Colonic mucosa (tissue), 4 donors: ENCODE measurements around the gene NXPE3. TPM values are rescaled to one million over a fixed set of nuclear protein-coding genes. Genes with fewer than 3 reads are reported as not detected.

Source experiments
- DNase-seq: peaks from one replicate; pipeline ENCODE4 v3.0.0-alpha.2; 2020
- H3K27ac ChIP-seq: fragments of 200-600 bp; one replicate; pipeline ENCODE4 v1.8.0; 2021
- H3K27me3 ChIP-seq: fragments of 200-600 bp; one replicate; pipeline ENCODE4 v1.8.0; 2021
- H3K36me3 ChIP-seq: fragments of 200-600 bp; one replicate; pipeline ENCODE4 v1.8.0; 2021
- H3K4me1 ChIP-seq: fragments of 200-600 bp; one replicate; pipeline ENCODE4 v1.8.0; 2021; ENCODE audit warnings: mild to moderate bottlenecking
- H3K4me3 ChIP-seq: fragments of 200-600 bp; one replicate; pipeline ENCODE4 v1.8.0; 2021
- H3K9ac ChIP-seq, 2 donors: one replicate each; pipeline ENCODE4 v1.7.0; 2013; ENCODE audit warnings: control low read depth in 2 of 2, low read depth in 2 of 2, low read length in 2 of 2
- H3K9me3 ChIP-seq: fragments of 200-600 bp; one replicate; pipeline ENCODE4 v1.8.0; 2021
- CTCF ChIP-seq: fragments of 200-600 bp; IDR thresholded peaks from one replicate; pipeline ENCODE4 v1.8.0; 2022; ENCODE audit warnings: antibody characterized with exemption, mild to moderate bottlenecking
- intact Hi-C: fragments of 100-400 bp; cut with DNase I; formaldehyde crosslinking; loops from one replicate; pipeline ENCODE4 v1.14.1; 2022
- total RNA-seq, 2 donors: library from RNA; stranded (reverse); fragmentation: NEBNext Ultra II Directional in 1 of 2; extraction: Animal tissue kit (Norgen Biotek cat#: 25700) in 1 of 2; gene quantifications; one replicate each; pipeline ENCODE4 v1.2.1, GENCODE V29; 2021
- donor health status: healthy.
- donor health status: DM: no; HTN: no; CAD: no.
- donor health status: DM: no; HTN: no; CAD: no.

The NXPE3 gene
- total RNA-seq, 2 donors from 2014 or later = 2.1 to 3.5 TPM

- peak overlapping the region in 1 of 2 donors; percentile 21 for H3K9ac ChIP-seq
- no peak overlapping the region for H3K4me3 ChIP-seq
- peaks cover 11% of the 10 kb centered on the region for H3K4me1 ChIP-seq
- intact Hi-C loops = no loop called here
- H3K9me3 ChIP-seq = no peaks in the 10 kb centered on the region
- no peaks in the 10 kb centered on the region for H3K27me3 ChIP-seq
- no peaks in the 10 kb centered on the region for H3K36me3 ChIP-seq
- H3K27ac ChIP-seq = peak overlapping the region; percentile 6
- no peak for DNase-seq
- TF ChIP-seq CTCF = no peak
These were observed 47.0 kb downstream of the NXPE3 start for GRCh38 chr3:101825904-101826445.

- Histone ChIP-seq H3K27ac (peak overlapping the region; percentile 89), H3K9ac (peak overlapping the region; percentile 41 to 97), H3K9me3 (no peaks in the 10 kb centered on the region), H3K27me3 (no peaks in the 10 kb centered on the region), H3K4me3 (peak overlapping the region; percentile 41), H3K36me3 (no peaks in the 10 kb centered on the region), H3K4me1 (peaks cover 11% of the 10 kb centered on the region)
- peak; percentile 84 for DNase-seq
- no peak for TF ChIP-seq CTCF
- intact Hi-C loops = no loop called here
These were observed 48.5 kb downstream of the NXPE3 start for GRCh38 chr3:101827211-101828174.

DNA sequence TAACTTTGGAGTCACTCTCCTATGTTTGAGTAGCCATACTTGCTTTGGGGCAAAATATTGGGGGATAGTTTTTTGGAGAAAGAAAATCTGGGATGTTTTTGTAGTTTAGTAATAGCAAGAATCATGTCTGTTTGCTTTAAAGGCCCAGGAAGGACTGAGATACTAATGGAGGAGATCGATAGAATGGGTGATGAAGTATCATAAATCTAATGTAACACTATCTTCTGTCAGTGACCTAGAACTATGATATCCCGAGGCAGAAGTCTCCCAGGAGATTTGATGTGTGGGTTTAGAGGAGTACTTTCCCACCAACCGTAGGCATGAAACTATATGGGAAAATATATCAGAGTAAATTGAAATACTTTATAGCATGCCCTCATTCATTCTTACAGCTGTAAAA lies 49.3 kb downstream of the NXPE3 start:
- Histone ChIP-seq H3K36me3 (no peaks in the 10 kb centered on the region), H3K4me1 (peaks cover 12% of the 10 kb centered on the region), H3K9ac (peak overlapping the region in 1 of 2 donors; percentile 97), H3K9me3 (no peaks in the 10 kb centered on the region), H3K4me3 (peak overlapping the region; percentile 41), H3K27me3 (no peaks in the 10 kb centered on the region), H3K27ac (peak overlapping the region; percentile 89)
- TF ChIP-seq CTCF = no peak
- intact Hi-C loops = no loop called here
- DNase-seq = no peak

GRCh38 chr3:101828691-101829436 lies 49.9 kb downstream of the NXPE3 start:
- DNase-seq = peak; percentile 73
- Histone ChIP-seq H3K27me3 (no peaks in the 10 kb centered on the region), H3K4me1 (peaks cover 15% of the 10 kb centered on the region), H3K9ac (peak overlapping the region in 1 of 2 donors; percentile 97), H3K4me3 (no peak overlapping the region), H3K36me3 (no peaks in the 10 kb centered on the region), H3K27ac (peak overlapping the region; percentile 89), H3K9me3 (no peaks in the 10 kb centered on the region)
- intact Hi-C loops = no loop called here
- TF ChIP-seq CTCF = no peak

DNA sequence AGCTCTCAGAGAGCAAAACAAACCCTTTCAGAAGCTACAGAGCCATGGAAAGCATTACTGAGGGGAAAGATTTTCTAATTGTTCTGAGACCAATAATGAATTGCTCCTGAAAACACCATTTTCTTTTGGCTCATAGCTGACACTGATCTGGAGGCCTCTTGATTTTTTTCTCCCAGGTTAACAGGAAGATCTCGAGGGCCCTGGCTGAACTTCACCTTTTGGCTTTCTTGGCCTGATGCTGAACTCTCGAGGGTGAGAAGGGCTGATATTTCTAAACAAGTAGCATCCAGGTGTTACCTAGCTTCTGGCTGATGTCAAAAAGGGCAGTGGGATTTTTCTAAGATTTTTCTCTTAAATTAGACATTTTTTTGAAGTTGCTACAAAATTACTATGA lies 50.4 kb downstream of the NXPE3 start:
- Histone ChIP-seq H3K4me3 (no peak overlapping the region), H3K9ac (peak overlapping the region in 1 of 2 donors; percentile 42), H3K27me3 (no peaks in the 10 kb centered on the region), H3K9me3 (no peaks in the 10 kb centered on the region), H3K27ac (peak overlapping the region; percentile 89), H3K4me1 (peaks cover 15% of the 10 kb centered on the region), H3K36me3 (no peaks in the 10 kb centered on the region)
- DNase-seq = no peak
- intact Hi-C loops = no loop called here
- no peak for TF ChIP-seq CTCF
